Vagina (tissue), 2 donors: Measurements from ENCODE around the gene MTX1.

Experiments
- POLR2AphosphoS5 ChIP-seq, 2 donors: sonication (generic); formaldehyde crosslinking; IDR thresholded peaks; one replicate each; pipeline ENCODE4 v1.9.0; 2017; ENCODE audit warnings: antibody characterized with exemption in 2 of 2, mild to moderate bottlenecking in 2 of 2, low read depth in 1 of 2; ENCODE audit not compliant: insufficient read depth in 1 of 2
- TF ChIP-seq, protein P1 (sequence below), 3 experiments: fragments of 450-650 bp in 2 of 3; fragments of 200-600 bp in 1 of 3; sonication (generic) in 1 of 3; IDR thresholded peaks; one replicate each; pipeline ENCODE4 v1.5.1; 2017 to 2019; ENCODE audit warnings: antibody characterized with exemption in 3 of 3, mild to moderate bottlenecking in 2 of 3, moderate library complexity in 2 of 3

DNA sequence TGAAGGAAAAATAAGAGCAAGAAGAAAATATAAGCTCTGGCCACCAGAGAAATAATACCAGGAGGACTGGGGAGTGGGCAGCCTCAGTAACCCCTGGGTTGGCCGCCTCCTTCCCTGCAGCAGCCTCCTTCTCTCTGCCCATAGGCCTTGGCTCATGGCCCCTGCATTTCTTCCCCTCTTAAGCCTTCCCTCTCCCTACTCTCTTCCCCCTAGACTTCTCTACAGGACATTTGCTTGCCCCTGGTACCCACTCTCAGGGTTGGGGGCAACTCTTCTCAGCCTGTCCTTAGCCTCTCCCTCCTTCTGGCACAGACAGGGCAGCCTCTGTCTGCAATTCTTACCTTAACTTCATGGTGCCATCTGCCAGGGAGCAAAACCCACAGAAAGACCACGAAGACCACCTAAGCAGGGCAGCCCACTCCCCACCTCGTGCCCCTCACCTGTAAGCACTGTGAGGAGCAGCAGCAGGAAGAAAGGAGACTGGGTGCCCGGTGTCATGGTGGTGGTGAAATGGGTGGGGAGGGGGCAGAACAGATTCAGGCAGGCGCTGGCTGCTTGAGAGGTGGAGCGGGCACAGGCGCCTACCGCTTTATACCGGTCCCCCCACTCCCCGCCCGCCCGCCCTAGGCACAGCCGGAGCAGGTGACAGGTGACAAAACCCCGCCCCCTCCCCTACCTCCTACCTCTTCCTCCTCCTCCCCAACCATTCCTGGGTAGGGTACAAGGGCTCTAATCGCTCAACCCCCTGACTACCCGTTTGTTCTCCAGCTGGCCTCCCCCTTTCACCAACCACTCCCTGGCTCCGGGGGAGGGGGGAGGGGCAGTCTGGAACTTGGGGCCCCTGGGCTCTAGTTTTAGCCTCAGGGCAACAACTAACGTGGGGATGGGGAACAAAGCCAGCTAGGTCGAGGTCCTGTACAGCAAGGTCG is 15.9 kb upstream of the MTX1 start:
- no peak for TF ChIP-seq POLR2AphosphoS5 (IDR thresholded peaks at IDR 0.05; ENCODE audit: insufficient read depth in 1 of 2, low read depth in 1 of 2)
- TF ChIP-seq, protein P1, sequence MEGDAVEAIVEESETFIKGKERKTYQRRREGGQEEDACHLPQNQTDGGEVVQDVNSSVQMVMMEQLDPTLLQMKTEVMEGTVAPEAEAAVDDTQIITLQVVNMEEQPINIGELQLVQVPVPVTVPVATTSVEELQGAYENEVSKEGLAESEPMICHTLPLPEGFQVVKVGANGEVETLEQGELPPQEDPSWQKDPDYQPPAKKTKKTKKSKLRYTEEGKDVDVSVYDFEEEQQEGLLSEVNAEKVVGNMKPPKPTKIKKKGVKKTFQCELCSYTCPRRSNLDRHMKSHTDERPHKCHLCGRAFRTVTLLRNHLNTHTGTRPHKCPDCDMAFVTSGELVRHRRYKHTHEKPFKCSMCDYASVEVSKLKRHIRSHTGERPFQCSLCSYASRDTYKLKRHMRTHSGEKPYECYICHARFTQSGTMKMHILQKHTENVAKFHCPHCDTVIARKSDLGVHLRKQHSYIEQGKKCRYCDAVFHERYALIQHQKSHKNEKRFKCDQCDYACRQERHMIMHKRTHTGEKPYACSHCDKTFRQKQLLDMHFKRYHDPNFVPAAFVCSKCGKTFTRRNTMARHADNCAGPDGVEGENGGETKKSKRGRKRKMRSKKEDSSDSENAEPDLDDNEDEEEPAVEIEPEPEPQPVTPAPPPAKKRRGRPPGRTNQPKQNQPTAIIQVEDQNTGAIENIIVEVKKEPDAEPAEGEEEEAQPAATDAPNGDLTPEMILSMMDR (IDR thresholded peaks at IDR 0.05): no peak
